HG02623 (cell line): ENCODE results near the gene ZNF324B.
A peak's percentile ranks its signal among the peaks of the same experiment; 100 is the strongest.
"Not testable (repeated sequence)": the region's sequence is repeated elsewhere in the genome, so short reads cannot be mapped to it uniquely, and the experiment has no call there.

ENCODE experiments used
- ATAC-seq: cut with Tn5 transposase; IDR thresholded peaks from one replicate; pipeline ENCODE4 v1.9.1; 2021; ENCODE audit warnings: moderate library complexity; ENCODE audit not compliant: unreplicated experiment

The ZNF324B gene

GRCh38 chr19:58453743-58454142 is 2.3 kb downstream of the ZNF324B start:
- ATAC-seq: no peak

DNA sequence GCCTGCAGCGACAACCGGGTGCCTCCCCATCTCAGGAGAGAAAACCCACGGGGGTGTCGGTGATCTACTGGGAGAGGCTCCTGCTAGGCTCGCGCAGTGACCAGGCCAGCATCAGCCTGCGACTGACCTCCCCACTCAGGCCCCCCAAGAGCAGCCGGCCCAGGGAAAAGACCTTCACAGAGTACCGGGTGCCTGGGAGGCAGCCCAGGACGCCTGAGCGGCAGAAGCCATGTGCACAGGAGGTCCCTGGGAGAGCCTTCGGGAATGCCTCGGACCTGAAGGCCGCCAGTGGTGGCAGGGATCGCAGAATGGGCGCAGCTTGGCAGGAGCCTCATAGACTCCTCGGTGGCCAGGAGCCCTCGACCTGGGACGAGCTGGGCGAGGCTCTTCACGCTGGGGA is 3.9 kb downstream of the ZNF324B start:
- ATAC-seq: no peak

DNA sequence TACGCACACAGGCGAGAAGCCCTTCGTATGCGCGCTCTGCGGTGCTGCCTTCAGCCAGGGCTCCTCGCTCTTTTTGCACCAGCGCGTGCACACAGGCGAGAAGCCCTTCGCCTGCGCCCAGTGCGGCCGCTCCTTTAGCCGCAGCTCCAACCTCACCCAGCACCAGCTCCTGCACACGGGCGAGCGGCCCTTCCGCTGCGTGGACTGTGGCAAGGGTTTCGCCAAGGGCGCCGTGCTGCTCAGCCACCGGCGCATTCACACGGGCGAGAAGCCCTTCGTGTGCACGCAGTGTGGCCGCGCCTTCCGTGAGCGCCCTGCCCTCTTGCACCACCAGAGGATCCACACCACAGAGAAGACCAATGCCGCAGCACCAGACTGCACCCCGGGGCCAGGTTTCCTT is 4.7 kb downstream of the ZNF324B start:
- no peak for ATAC-seq

DNA sequence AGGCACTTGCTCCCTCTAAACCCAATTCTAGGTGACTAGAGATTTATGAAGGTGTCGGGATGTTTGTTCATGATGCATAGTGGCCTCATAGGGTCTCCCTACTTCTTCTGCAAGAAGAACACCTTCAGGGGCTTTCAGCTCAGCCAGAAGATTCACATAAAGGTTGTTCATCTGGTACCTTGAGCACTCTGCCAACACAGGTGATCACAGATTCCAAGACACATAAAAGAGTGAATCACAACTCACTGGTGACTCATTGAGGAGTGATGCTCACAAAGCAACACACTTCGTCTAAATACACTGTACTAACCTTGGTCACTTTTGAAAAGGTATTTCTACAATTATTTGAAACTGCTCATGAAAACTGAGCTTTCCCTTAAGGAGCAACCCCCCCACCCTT is 8.6 kb downstream of the ZNF324B start:
- no peak for ATAC-seq

DNA sequence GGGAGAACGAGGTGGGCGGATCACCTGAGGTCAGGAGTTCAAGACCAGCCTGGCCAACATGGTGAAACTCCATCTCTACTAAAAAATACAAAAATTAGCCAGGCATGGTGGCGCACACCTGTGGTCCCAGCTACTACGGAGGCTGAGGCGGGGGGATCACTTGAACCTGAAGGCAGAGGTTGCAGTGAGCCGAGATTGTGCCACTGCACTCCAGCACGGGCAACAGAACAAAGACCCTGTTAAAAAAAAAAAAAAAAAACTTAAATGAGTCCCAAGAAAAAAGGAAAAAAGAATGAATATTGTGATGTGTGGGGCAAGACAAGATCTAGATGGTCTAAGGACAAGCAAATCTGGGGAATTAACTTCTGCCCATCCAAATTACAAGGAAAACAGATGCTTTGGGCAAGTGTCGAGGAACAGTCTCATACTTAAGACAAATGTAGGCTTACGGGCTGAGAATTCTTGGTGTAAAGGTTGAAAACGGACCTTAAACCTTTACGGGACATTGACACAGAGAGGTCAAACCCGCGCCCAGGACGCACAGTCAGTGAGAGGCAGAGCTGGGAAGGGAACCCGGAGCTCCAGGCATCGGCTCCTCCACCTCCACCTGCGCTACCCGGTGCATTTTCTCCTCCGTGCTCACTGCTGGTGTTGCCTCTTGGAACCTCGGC is 14.8 kb downstream of the ZNF324B start:
- ATAC-seq: peak; percentile 17

DNA sequence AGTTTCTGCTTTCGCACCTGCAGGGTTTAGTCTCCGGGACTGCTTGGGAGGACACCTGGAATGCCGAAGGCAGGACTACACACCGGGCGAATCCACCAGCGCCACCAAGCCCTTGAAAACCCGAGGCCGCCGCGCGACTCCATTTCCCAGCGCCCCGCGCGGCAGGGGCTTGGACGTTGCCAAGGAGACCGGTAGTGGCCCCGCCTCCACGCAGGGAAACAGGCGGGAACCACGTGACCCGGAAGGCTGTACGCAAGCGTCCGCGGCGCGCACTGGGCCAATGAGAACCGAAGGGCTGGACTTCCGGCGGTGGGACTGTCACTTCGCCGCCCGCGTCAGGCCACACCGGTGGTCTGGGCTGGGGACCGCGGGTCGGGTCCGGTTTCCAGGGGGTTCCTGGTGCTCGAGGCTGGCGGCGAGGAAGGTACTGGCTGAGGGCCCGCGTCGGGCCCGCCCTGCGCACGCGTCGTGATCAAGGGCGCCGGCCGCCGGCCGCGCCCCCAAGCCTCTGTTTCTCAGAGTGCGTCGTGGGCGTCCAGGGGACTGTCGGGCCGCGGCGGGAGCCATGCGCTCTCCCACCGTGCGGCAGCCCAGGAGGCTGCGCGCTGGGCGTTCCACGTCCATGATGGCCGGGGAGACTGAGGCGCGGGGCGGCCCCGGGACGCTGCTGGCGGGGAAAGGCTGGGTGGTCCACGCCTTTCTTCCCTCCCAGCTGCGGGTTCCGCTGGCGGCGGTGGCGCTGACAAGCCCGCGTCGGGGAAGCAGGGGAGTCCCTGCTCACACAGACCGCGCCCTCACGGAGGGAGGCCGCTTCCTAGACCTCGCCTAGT is 15.6 kb downstream of the ZNF324B start, which contains the start of gene ZNF324:
TSS of gene ZNF324 (plus strand) at position 321 of the 830 bp plus-strand sequence. CDS start 2,106 bp downstream, outside the sequence.
- ATAC-seq: peak; percentile 82

DNA sequence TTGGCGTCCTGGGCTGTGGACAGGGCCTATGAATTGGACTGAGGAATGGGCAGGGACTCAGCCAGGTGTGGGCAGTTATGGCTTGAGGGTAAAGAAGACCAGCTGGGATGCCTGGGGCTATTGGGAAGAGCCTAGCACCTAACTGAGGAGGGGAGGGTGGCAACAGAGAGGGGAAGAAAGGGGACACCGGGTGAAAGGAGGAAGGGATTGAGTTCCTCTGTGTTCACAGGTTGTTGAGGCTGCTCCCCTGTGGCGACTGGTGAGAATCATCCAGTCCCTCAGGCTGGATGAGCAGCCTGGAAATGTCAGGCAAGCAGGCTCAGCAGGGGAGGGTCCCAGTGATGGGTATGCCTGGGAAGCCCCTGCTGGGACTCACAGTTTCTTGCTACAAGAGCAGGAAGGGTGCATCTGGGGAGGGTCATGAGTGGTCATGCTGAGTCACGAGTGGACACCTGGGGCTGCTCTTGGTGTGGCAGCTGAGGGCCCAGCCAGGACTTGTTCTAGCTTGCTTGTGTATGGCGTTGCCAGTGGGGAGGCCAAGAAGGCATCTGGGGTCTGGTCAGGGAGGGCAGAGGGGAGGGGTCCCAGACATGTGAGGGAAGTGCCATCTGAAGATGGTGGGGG is 16.9 kb downstream of the ZNF324B start:
- no peak for ATAC-seq

DNA sequence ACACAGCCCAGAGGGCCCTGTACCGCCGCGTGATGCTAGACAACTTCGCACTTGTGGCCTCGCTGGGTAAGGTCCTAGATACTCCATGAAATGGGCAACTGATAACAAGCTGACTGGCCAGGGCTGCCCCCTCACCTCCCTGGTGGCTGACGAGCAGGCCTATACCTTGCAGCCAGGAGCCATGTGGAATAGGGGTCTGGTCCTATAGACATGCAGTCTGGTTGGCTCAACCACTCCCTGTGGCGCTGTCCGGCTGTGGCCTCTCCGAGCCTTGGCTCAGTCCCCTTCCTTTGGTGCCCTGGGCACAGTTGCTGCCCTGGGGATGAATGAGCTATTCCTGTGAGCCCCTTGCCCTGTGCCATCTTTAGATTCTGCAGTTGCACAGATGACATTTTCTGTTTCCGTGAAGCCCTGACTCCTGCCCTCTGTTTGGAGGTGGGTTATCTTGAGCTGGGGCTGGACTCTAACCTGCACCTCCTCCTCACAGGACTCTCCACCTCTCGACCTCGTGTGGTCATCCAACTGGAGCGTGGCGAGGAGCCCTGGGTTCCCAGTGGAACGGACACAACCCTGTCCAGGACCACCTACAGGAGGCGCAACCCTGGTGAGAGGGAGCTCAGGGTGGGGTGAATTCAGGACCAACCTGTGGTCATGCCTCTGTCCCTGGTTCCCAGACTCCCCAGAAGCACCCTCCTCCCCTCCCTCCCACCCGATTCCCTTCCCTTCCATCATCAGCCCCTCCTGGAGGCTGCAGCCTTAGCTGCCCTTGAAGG is 18.0 kb downstream of the ZNF324B start:
- no peak for ATAC-seq

GRCh38 chr19:58470837-58471543 is 19.6 kb downstream of the ZNF324B start:
- not testable (repeated sequence) for ATAC-seq

DNA sequence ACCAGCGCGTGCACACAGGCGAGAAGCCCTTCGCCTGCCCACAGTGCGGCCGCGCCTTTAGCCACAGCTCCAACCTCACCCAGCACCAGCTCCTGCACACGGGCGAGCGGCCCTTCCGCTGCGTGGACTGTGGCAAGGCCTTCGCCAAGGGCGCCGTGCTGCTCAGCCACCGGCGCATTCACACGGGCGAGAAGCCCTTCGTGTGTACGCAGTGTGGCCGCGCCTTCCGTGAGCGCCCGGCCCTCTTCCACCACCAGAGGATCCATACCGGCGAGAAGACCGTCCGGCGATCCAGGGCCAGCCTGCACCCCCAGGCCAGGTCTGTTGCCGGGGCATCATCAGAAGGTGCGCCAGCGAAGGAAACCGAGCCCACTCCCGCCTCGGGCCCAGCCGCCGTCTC is 20.3 kb downstream of the ZNF324B start:
- no peak for ATAC-seq

DNA sequence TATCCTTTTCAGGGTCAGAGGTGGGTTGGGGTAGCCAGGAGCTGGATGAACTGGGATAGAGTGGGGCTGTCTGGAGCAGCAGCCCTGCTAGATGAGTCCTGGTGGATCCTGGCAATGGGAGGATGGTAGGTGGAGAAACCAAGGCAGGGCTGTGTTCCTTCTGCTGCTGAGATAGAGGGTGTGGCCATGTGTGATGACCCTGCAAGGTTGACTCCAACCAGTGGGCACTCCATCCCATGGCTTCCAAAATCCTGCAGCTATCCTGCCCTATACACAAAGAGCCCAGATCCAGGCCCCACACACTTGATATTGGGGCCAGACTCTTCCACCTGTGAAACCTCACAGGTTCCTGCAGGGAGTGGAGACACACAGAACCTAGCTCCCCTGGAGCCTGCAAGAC is 22.4 kb downstream of the ZNF324B start:
- no peak for ATAC-seq

- no peak for ATAC-seq
Measured at GRCh38 chr19:58474291-58474996, 23.0 kb downstream of the ZNF324B start.

DNA sequence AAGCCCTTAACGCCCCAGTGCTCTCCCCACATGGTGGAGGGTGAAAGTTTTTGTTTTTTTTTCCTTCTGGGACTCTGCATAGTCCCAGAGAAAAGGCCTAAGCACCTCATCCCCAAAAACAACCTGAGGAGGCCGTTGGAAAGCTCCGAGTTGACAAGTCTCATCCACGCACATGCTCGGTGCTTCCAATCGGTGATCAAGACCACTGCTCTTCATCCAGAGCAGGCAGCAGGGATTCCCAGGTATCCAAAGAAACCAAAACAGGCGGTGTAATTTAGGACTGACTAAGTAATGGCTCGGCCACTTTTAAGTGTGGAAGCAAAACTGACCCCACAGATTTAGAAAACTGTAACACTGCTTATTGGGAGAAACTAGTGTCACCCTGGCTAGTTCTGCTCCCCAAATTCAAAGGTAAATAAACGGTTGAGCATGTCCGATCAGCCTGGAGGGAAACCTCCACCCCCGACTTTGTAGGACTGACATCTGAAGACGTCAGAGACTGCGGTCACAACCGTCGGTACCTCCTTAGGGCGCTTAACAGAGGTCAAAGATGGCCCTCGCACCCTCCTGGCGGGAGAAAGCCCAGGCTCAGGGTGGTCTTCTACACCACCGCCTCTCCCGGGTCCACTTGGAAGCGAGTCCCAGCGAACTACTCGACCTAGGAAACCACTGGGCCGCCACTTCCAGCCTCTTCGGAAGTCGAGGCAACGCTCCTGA is 23.7 kb downstream of the ZNF324B start:
- no peak for ATAC-seq

GRCh38 chr19:58475714-58476497 is 24.5 kb downstream of the ZNF324B start, which contains the start of gene ZNF446:
ZNF446 (plus strand) TSS chr19:58476352; CDS start chr19:58477219, 867 bp downstream.
- ATAC-seq: peak; percentile 84

GRCh38 chr19:58476498-58477015 is 25.1 kb downstream of the ZNF324B start:
- no peak for ATAC-seq

DNA sequence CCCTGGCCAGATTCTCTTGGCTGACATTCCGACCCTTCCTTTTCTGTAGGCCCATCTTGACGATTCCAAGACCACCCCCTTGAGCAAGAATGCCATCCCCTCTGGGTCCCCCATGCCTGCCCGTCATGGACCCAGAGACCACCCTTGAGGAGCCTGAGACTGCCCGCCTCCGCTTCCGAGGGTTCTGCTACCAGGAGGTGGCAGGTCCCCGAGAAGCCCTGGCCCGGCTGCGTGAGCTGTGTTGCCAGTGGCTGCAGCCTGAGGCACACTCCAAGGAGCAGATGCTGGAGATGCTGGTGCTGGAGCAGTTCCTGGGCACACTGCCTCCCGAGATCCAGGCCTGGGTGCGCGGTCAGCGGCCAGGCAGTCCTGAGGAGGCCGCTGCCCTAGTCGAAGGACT is 25.7 kb downstream of the ZNF324B start:
- ATAC-seq: no peak

DNA sequence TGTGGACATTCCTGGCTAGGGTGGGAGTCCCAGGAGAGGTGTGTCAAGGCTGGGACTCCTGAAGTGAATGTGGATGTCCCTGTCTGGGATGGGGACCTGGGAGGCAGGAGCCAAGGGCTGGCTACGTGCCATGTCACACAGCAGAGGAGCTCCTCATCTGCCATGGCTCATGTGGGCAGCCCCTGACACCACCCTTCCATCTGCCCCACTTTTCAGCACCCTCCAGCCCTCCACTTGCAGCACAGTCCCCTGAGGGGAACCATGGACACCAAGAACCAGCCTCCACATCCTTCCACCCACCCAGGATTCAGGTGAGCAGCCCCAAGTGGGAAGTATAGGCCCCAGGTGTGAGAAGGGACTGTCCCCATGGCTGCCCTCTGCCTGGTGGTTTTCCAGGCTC is 26.4 kb downstream of the ZNF324B start:
- no peak for ATAC-seq

DNA sequence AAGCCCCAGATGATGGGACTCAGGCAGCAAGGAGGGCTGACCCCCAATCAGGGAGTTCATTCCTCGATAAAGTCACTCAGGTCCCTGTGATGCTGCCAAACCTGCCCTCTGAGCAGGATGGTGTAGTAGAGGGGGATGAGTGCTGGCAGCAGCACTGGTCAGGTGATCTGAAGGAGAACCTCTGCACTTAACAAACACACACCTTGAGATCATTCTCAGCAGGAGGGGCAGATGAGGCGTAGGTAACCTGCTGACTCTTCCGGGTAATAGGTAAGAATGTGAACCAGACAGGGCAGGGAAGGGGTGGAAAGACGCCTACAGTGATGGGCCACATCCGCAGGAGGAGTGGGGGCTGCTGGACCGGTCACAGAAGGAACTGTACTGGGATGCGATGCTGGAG is 27.9 kb downstream of the ZNF324B start:
- no peak for ATAC-seq
